ENCODE data around the gene CFAP100. TPM values are rescaled to one million over a fixed set of nuclear protein-coding genes. Genes with fewer than 3 reads are reported as not detected.

CFAP100 gene
- total RNA-seq, 1 experiment from 2014 or later = not detected

DNA sequence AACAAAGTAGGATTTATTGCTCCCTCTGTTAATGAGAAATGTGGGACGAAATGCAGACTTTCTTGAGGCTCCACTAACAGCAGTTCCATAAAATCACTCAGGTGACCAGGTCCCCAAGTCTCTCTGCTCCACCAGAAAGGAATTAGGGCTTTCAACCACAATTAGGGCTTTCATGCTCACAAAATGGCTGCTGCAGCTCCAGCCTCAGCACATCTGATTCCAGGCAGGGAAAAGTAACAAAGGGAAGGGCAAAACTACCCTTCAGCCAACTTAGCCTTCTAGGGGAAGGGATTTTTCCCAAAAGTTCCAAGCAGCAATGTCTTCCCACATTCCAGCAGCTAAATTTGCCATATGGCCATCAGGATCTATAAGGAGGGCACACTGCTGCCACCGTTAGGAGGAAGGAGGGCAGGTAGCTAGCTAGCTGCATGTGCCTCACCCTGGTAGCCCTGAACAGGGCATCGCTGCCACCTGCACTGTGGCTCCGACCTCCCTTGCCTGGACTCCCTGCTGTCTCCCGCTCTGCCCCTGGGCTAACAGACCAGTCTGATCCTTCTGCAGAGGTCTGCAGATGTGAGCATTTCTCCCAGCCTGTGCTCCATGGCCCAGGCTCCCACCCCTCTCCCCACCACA lies 12.8 kb downstream of the CFAP100 start:
- Mint-ChIP-seq H3K4me1 (ENCODE audit: low read depth, unreplicated experiment) (no peaks in the 10 kb centered on the region), H3K9me3 (ENCODE audit: low read depth, unreplicated experiment) (no peaks in the 10 kb centered on the region), H3K27ac (ENCODE audit: unreplicated experiment) (no peak overlapping the region), H3K27me3 (ENCODE audit: unreplicated experiment) (peaks cover 63% of the 10 kb centered on the region), H3K4me3 (ENCODE audit: low read depth, unreplicated experiment) (no peak overlapping the region), H3K36me3 (ENCODE audit: insufficient read depth, unreplicated experiment) (no peaks in the 10 kb centered on the region)
- intact Hi-C loops (cut with micrococcal nuclease; ENCODE audit: unreplicated experiment) = no loop called here
- BruUV-seq (replicated peaks) = no TSS peak
- TF ChIP-seq CTCF (IDR thresholded peaks at IDR 0.05; ENCODE audit: unreplicated experiment) = no peak
- CTCF ChIA-PET = interaction anchor here (0.6 to 1.1 kb wide), 2 partner anchors 11 to 162 kb away, joined by 3 to 4 read pairs; no protein-coding TSS in a partner anchor
- DNase-seq = no peak

DNA sequence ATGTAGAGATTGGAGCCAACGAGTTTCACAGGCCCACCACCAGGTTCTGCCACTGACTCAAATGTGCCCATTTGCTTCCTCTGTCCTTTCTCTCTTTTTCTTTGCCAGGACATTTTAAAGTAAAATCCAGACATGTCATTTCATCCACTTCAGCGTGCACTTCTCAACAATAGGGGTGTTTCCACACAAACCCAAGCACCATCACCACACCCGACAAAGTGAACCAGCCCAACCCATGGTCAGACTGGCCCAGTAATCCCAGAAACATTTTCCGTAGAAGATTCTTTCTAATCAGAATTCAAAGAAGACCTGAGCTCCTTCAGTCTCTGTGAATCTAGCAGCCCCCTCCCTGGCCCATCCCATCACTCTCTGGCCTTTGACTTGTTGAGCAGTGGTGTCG lies 13.4 kb downstream of the CFAP100 start:
- intact Hi-C loops (cut with micrococcal nuclease; ENCODE audit: unreplicated experiment) = no loop called here
- Mint-ChIP-seq H3K4me3 (ENCODE audit: low read depth, unreplicated experiment) (no peak overlapping the region), H3K36me3 (ENCODE audit: insufficient read depth, unreplicated experiment) (no peaks in the 10 kb centered on the region), H3K4me1 (ENCODE audit: low read depth, unreplicated experiment) (no peaks in the 10 kb centered on the region), H3K27ac (ENCODE audit: unreplicated experiment) (no peak overlapping the region), H3K9me3 (ENCODE audit: low read depth, unreplicated experiment) (no peaks in the 10 kb centered on the region), H3K27me3 (ENCODE audit: unreplicated experiment) (peaks cover 63% of the 10 kb centered on the region)
- no peak for DNase-seq
- CTCF ChIA-PET = interaction anchor here (1.1 kb wide), 1 partner anchor 12 kb away, joined by 3 read pairs; no protein-coding TSS in a partner anchor
- BruUV-seq (replicated peaks) = no TSS peak
- TF ChIP-seq CTCF (IDR thresholded peaks at IDR 0.05; ENCODE audit: unreplicated experiment) = no peak

GRCh38 chr3:126412841-126413692 lies 18.4 kb downstream of the CFAP100 start:
- peaks cover 50% of the 10 kb centered on the region for H3K27me3 Mint-ChIP-seq (ENCODE audit: unreplicated experiment)
- CTCF ChIA-PET = interaction anchor here (0.8 kb wide), 1 partner anchor 16 kb away, joined by 4 read pairs; no protein-coding TSS in a partner anchor
- H3K4me1 Mint-ChIP-seq (ENCODE audit: low read depth, unreplicated experiment) = no peaks in the 10 kb centered on the region
- no peak for TF ChIP-seq CTCF (IDR thresholded peaks at IDR 0.05; ENCODE audit: unreplicated experiment)
- no peak for DNase-seq
- no peaks in the 10 kb centered on the region for H3K36me3 Mint-ChIP-seq (ENCODE audit: insufficient read depth, unreplicated experiment)
- intact Hi-C loops (cut with micrococcal nuclease; ENCODE audit: unreplicated experiment) = no loop called here
- no peak overlapping the region for H3K4me3 Mint-ChIP-seq (ENCODE audit: low read depth, unreplicated experiment)
- no TSS peak for BruUV-seq (replicated peaks)
- no peaks in the 10 kb centered on the region for H3K9me3 Mint-ChIP-seq (ENCODE audit: low read depth, unreplicated experiment)
- no peak overlapping the region for H3K27ac Mint-ChIP-seq (ENCODE audit: unreplicated experiment)

GRCh38 chr3:126413693-126414080 lies 19.0 kb downstream of the CFAP100 start:
- Mint-ChIP-seq H3K4me1 (ENCODE audit: low read depth, unreplicated experiment) (no peaks in the 10 kb centered on the region), H3K27me3 (ENCODE audit: unreplicated experiment) (peaks cover 43% of the 10 kb centered on the region), H3K27ac (ENCODE audit: unreplicated experiment) (no peak overlapping the region), H3K9me3 (ENCODE audit: low read depth, unreplicated experiment) (no peaks in the 10 kb centered on the region), H3K4me3 (ENCODE audit: low read depth, unreplicated experiment) (no peak overlapping the region), H3K36me3 (ENCODE audit: insufficient read depth, unreplicated experiment) (no peaks in the 10 kb centered on the region)
- intact Hi-C loops (cut with micrococcal nuclease; ENCODE audit: unreplicated experiment) = no loop called here
- no TSS peak for BruUV-seq (replicated peaks)
- CTCF ChIA-PET = interaction anchor here (0.6 kb wide), 1 partner anchor 14 kb away, joined by 6 read pairs; no protein-coding TSS in a partner anchor
- DNase-seq = no peak
- TF ChIP-seq CTCF (IDR thresholded peaks at IDR 0.05; ENCODE audit: unreplicated experiment) = no peak

Data from Calu3 (cell line).